ENCODE results near the gene SLC25A4. TPM values are rescaled to one million over a fixed set of nuclear protein-coding genes. Genes with fewer than 3 reads are reported as not detected.

The SLC25A4 gene
- total RNA-seq, 1 experiment from 2014 or later = 40.2 TPM

DNA sequence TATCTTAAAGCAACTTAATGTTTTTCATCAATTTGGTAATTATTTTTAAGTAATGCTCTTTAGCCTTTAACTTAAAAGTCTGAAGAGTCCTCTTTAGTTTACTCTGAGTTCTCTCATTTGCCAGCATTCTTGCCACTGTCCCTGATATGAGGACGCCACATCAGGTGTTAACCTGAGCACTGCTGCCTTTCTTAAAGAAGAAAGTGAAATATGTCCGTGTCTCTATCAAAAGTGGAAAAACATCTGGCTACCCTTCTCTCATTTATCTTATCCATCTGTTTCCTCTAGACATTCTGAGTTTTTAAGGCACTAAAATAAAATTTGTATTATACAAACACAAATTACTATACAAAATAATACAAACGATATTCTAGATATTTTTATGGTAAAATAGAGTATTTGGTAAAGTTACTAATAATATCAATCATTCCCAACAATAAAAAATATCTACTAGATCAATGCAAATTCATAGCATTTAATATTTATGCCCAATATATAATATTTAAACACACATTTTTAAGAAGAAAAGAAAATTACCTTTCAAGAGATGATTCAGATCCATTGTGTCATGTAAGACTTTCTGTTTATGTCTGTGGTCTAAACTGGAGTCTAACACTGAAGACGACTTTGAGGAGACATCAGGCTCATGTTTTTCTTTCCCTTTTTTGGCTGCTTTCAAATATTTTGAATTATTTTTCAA lies 46.7 kb downstream of the SLC25A4 start:
- POLR2A ChIA-PET = no interaction called here
- peaks cover 4% of the 10 kb centered on the region; the same call in 1 of the 2 replicates for H3K4me1 Mint-ChIP-seq
- no peak overlapping the region for H3K4me3 Mint-ChIP-seq
- DNase-seq (ENCODE audit: low spot score) (no peak), ATAC-seq (no peak)
- TF ChIP-seq OVOL2 (CRISPR knock-in tag; IDR thresholded peaks at IDR 0.05; ENCODE audit: borderline replicate concordance) = no peak
- no peak for TF ChIP-seq NFATC4 (CRISPR knock-in tag; IDR thresholded peaks at IDR 0.05)
- TF ChIP-seq, protein P1, sequence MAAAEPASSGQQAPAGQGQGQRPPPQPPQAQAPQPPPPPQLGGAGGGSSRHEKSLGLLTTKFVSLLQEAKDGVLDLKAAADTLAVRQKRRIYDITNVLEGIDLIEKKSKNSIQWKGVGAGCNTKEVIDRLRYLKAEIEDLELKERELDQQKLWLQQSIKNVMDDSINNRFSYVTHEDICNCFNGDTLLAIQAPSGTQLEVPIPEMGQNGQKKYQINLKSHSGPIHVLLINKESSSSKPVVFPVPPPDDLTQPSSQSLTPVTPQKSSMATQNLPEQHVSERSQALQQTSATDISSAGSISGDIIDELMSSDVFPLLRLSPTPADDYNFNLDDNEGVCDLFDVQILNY (CRISPR knock-in tag; IDR thresholded peaks at IDR 0.05) = no peak
- TF ChIP-seq, protein P2, sequence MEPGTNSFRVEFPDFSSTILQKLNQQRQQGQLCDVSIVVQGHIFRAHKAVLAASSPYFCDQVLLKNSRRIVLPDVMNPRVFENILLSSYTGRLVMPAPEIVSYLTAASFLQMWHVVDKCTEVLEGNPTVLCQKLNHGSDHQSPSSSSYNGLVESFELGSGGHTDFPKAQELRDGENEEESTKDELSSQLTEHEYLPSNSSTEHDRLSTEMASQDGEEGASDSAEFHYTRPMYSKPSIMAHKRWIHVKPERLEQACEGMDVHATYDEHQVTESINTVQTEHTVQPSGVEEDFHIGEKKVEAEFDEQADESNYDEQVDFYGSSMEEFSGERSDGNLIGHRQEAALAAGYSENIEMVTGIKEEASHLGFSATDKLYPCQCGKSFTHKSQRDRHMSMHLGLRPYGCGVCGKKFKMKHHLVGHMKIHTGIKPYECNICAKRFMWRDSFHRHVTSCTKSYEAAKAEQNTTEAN (CRISPR knock-in tag; IDR thresholded peaks at IDR 0.05) = no peak
- TF ChIP-seq NR2C2 (CRISPR knock-in tag; IDR thresholded peaks at IDR 0.05) = no peak
- TF ChIP-seq, protein P3, sequence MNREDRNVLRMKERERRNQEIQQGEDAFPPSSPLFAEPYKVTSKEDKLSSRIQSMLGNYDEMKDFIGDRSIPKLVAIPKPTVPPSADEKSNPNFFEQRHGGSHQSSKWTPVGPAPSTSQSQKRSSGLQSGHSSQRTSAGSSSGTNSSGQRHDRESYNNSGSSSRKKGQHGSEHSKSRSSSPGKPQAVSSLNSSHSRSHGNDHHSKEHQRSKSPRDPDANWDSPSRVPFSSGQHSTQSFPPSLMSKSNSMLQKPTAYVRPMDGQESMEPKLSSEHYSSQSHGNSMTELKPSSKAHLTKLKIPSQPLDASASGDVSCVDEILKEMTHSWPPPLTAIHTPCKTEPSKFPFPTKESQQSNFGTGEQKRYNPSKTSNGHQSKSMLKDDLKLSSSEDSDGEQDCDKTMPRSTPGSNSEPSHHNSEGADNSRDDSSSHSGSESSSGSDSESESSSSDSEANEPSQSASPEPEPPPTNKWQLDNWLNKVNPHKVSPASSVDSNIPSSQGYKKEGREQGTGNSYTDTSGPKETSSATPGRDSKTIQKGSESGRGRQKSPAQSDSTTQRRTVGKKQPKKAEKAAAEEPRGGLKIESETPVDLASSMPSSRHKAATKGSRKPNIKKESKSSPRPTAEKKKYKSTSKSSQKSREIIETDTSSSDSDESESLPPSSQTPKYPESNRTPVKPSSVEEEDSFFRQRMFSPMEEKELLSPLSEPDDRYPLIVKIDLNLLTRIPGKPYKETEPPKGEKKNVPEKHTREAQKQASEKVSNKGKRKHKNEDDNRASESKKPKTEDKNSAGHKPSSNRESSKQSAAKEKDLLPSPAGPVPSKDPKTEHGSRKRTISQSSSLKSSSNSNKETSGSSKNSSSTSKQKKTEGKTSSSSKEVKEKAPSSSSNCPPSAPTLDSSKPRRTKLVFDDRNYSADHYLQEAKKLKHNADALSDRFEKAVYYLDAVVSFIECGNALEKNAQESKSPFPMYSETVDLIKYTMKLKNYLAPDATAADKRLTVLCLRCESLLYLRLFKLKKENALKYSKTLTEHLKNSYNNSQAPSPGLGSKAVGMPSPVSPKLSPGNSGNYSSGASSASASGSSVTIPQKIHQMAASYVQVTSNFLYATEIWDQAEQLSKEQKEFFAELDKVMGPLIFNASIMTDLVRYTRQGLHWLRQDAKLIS (CRISPR knock-in tag; IDR thresholded peaks at IDR 0.05; ENCODE audit: borderline replicate concordance) = no peak
- no peak for TF ChIP-seq NR3C1 (CRISPR knock-in tag; conservative IDR thresholded peaks at IDR 0.05; ENCODE audit: low read depth)
- TF ChIP-seq, protein P4, sequence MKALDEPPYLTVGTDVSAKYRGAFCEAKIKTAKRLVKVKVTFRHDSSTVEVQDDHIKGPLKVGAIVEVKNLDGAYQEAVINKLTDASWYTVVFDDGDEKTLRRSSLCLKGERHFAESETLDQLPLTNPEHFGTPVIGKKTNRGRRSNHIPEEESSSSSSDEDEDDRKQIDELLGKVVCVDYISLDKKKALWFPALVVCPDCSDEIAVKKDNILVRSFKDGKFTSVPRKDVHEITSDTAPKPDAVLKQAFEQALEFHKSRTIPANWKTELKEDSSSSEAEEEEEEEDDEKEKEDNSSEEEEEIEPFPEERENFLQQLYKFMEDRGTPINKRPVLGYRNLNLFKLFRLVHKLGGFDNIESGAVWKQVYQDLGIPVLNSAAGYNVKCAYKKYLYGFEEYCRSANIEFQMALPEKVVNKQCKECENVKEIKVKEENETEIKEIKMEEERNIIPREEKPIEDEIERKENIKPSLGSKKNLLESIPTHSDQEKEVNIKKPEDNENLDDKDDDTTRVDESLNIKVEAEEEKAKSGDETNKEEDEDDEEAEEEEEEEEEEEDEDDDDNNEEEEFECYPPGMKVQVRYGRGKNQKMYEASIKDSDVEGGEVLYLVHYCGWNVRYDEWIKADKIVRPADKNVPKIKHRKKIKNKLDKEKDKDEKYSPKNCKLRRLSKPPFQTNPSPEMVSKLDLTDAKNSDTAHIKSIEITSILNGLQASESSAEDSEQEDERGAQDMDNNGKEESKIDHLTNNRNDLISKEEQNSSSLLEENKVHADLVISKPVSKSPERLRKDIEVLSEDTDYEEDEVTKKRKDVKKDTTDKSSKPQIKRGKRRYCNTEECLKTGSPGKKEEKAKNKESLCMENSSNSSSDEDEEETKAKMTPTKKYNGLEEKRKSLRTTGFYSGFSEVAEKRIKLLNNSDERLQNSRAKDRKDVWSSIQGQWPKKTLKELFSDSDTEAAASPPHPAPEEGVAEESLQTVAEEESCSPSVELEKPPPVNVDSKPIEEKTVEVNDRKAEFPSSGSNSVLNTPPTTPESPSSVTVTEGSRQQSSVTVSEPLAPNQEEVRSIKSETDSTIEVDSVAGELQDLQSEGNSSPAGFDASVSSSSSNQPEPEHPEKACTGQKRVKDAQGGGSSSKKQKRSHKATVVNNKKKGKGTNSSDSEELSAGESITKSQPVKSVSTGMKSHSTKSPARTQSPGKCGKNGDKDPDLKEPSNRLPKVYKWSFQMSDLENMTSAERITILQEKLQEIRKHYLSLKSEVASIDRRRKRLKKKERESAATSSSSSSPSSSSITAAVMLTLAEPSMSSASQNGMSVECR (CRISPR knock-in tag; IDR thresholded peaks at IDR 0.05; ENCODE audit: borderline replicate concordance) = no peak
- TF ChIP-seq, protein P5, sequence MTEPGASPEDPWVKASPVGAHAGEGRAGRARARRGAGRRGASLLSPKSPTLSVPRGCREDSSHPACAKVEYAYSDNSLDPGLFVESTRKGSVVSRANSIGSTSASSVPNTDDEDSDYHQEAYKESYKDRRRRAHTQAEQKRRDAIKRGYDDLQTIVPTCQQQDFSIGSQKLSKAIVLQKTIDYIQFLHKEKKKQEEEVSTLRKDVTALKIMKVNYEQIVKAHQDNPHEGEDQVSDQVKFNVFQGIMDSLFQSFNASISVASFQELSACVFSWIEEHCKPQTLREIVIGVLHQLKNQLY (CRISPR knock-in tag; IDR thresholded peaks at IDR 0.05) = no peak
- TF ChIP-seq, protein P6, sequence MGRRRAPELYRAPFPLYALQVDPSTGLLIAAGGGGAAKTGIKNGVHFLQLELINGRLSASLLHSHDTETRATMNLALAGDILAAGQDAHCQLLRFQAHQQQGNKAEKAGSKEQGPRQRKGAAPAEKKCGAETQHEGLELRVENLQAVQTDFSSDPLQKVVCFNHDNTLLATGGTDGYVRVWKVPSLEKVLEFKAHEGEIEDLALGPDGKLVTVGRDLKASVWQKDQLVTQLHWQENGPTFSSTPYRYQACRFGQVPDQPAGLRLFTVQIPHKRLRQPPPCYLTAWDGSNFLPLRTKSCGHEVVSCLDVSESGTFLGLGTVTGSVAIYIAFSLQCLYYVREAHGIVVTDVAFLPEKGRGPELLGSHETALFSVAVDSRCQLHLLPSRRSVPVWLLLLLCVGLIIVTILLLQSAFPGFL (CRISPR knock-in tag; IDR thresholded peaks at IDR 0.05; ENCODE audit: borderline replicate concordance) = no peak
- no peak for TF ChIP-seq GABPB1 (CRISPR knock-in tag; IDR thresholded peaks at IDR 0.05)
- TF ChIP-seq FOXJ3 (CRISPR knock-in tag; IDR thresholded peaks at IDR 0.05; ENCODE audit: borderline replicate concordance) = no peak
- no peak for TF ChIP-seq TEAD4 (CRISPR knock-in tag; IDR thresholded peaks at IDR 0.05)
- TF ChIP-seq, protein P7, sequence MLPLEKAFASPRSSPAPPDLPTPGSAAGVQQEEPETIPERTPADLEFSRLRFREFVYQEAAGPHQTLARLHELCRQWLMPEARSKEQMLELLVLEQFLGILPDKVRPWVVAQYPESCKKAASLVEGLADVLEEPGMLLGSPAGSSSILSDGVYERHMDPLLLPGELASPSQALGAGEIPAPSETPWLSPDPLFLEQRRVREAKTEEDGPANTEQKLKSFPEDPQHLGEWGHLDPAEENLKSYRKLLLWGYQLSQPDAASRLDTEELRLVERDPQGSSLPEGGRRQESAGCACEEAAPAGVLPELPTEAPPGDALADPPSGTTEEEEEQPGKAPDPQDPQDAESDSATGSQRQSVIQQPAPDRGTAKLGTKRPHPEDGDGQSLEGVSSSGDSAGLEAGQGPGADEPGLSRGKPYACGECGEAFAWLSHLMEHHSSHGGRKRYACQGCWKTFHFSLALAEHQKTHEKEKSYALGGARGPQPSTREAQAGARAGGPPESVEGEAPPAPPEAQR (CRISPR knock-in tag; IDR thresholded peaks at IDR 0.05) = no peak
- TF ChIP-seq ZNF423 (CRISPR knock-in tag; IDR thresholded peaks at IDR 0.05) = no peak
- no peak for TF ChIP-seq ETV6 (CRISPR knock-in tag; IDR thresholded peaks at IDR 0.05)
- TF ChIP-seq, protein P8, sequence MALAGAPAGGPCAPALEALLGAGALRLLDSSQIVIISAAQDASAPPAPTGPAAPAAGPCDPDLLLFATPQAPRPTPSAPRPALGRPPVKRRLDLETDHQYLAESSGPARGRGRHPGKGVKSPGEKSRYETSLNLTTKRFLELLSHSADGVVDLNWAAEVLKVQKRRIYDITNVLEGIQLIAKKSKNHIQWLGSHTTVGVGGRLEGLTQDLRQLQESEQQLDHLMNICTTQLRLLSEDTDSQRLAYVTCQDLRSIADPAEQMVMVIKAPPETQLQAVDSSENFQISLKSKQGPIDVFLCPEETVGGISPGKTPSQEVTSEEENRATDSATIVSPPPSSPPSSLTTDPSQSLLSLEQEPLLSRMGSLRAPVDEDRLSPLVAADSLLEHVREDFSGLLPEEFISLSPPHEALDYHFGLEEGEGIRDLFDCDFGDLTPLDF (CRISPR knock-in tag; IDR thresholded peaks at IDR 0.05) = no peak
- TF ChIP-seq, protein P9, sequence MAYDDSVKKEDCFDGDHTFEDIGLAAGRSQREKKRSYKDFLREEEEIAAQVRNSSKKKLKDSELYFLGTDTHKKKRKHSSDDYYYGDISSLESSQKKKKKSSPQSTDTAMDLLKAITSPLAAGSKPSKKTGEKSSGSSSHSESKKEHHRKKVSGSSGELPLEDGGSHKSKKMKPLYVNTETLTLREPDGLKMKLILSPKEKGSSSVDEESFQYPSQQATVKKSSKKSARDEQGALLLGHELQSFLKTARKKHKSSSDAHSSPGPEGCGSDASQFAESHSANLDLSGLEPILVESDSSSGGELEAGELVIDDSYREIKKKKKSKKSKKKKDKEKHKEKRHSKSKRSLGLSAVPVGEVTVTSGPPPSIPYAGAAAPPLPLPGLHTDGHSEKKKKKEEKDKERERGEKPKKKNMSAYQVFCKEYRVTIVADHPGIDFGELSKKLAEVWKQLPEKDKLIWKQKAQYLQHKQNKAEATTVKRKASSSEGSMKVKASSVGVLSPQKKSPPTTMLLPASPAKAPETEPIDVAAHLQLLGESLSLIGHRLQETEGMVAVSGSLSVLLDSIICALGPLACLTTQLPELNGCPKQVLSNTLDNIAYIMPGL (CRISPR knock-in tag; IDR thresholded peaks at IDR 0.05) = no peak
- no peak for TF ChIP-seq TEAD1 (CRISPR knock-in tag; IDR thresholded peaks at IDR 0.05)
- TF ChIP-seq FOXK1 (CRISPR knock-in tag; IDR thresholded peaks at IDR 0.05) = no peak
- no peaks in the 10 kb centered on the region for H3K9me3 Mint-ChIP-seq
- H3K27me3 Mint-ChIP-seq (ENCODE audit: low read depth) = no peaks in the 10 kb centered on the region
- H3K36me3 Mint-ChIP-seq = peaks cover 13% of the 10 kb centered on the region
- no peak overlapping the region; the same call in 1 of the 2 replicates for H3K27ac Mint-ChIP-seq
- CTCF ChIA-PET = no interaction called here

All from WTC11 (cell line).